Measurements from ENCODE around the gene TDRD9.

Gene TDRD9

GRCh38 chr14:104085032-104085888, 157.0 kb downstream of the TDRD9 start, which contains the start of gene ASPG:
TSS of gene ASPG (plus strand) at chr14:104085700. CDS start at chr14:104085771, 71 bp downstream.
- no peaks in the 10 kb centered on the region for H3K9me2 ChIP-seq (replicated peaks; ENCODE audit: insufficient read depth, low read length)
- no peak for DNase-seq
- no peak within 1 kb of the TSS for H2AFZ ChIP-seq (ENCODE audit: low read length)
- no peaks in the 10 kb centered on the region for H3K36me3 ChIP-seq (replicated peaks; ENCODE audit: insufficient read depth, low read length)
- H3K4me3 ChIP-seq (ENCODE audit: low read length) = no peak within 1 kb of the TSS
- no peak for TF ChIP-seq EZH2phosphoT487 (IDR thresholded peaks at IDR 0.05; ENCODE audit: low read length)
- TF ChIP-seq EZH2 (optimal IDR thresholded peaks at IDR 0.05; ENCODE audit: low read depth, low read length) = no peak
- no peak for TF ChIP-seq CTCF (IDR thresholded peaks at IDR 0.05; ENCODE audit: low read length)
- no peaks in the 10 kb centered on the region for H3K79me2 ChIP-seq (ENCODE audit: low read length)
- H3K4me1 ChIP-seq (ENCODE audit: low read length) = no peaks in the 10 kb centered on the region
- H3K27ac ChIP-seq (ENCODE audit: low read length) = no peak within 1 kb of the TSS
- no peaks in the 10 kb centered on the region for H4K20me1 ChIP-seq (ENCODE audit: insufficient read depth, low read length)
- no peaks in the 10 kb centered on the region for H3F3A ChIP-seq (ENCODE audit: insufficient read depth, low read length)
- peaks cover 35% of the 10 kb centered on the region for H3K27me3 ChIP-seq (replicated peaks; ENCODE audit: insufficient read depth, low read length)
- no peak within 1 kb of the TSS for H3K9ac ChIP-seq (ENCODE audit: low read length)
- no peak within 1 kb of the TSS for H3K4me2 ChIP-seq (ENCODE audit: low read depth, low read length)
- H3K9me3 ChIP-seq (replicated peaks; ENCODE audit: insufficient read depth, low read length) = no peaks in the 10 kb centered on the region

GRCh38 chr14:104085889-104086201, 157.6 kb downstream of the TDRD9 start:
- H3K9me2 ChIP-seq (replicated peaks; ENCODE audit: insufficient read depth, low read length) = no peaks in the 10 kb centered on the region
- no peaks in the 10 kb centered on the region for H3K36me3 ChIP-seq (replicated peaks; ENCODE audit: insufficient read depth, low read length)
- no peak overlapping the region for H3K4me3 ChIP-seq (ENCODE audit: low read length)

GRCh38 chr14:104086210-104086660, 158.0 kb downstream of the TDRD9 start:
- Histone ChIP-seq H3F3A (ENCODE audit: insufficient read depth, low read length) (no peaks in the 10 kb centered on the region), H3K4me2 (ENCODE audit: low read depth, low read length) (no peak overlapping the region), H4K20me1 (ENCODE audit: insufficient read depth, low read length) (no peaks in the 10 kb centered on the region), H3K9me3 (replicated peaks; ENCODE audit: insufficient read depth, low read length) (no peaks in the 10 kb centered on the region), H3K27ac (ENCODE audit: low read length) (no peak overlapping the region), H2AFZ (ENCODE audit: low read length) (no peak overlapping the region), H3K79me2 (ENCODE audit: low read length) (no peaks in the 10 kb centered on the region), H3K9me2 (replicated peaks; ENCODE audit: insufficient read depth, low read length) (no peaks in the 10 kb centered on the region), H3K4me3 (ENCODE audit: low read length) (no peak overlapping the region), H3K36me3 (replicated peaks; ENCODE audit: insufficient read depth, low read length) (no peaks in the 10 kb centered on the region), H3K27me3 (replicated peaks; ENCODE audit: insufficient read depth, low read length) (peaks cover 36% of the 10 kb centered on the region), H3K9ac (ENCODE audit: low read length) (no peak overlapping the region), H3K4me1 (ENCODE audit: low read length) (no peaks in the 10 kb centered on the region)
- TF ChIP-seq CTCF (IDR thresholded peaks at IDR 0.05; ENCODE audit: low read length) (no peak), EZH2 (optimal IDR thresholded peaks at IDR 0.05; ENCODE audit: low read depth, low read length) (no peak), EZH2phosphoT487 (IDR thresholded peaks at IDR 0.05; ENCODE audit: low read length) (no peak)
- no peak for DNase-seq

More at GRCh38 chr14:104085889-104086201, 157.6 kb downstream of the TDRD9 start:
- no peak for DNase-seq
- no peaks in the 10 kb centered on the region for H3K79me2 ChIP-seq (ENCODE audit: low read length)
- no peaks in the 10 kb centered on the region for H4K20me1 ChIP-seq (ENCODE audit: insufficient read depth, low read length)
- no peak overlapping the region for H3K27ac ChIP-seq (ENCODE audit: low read length)
- H3F3A ChIP-seq (ENCODE audit: insufficient read depth, low read length) = no peaks in the 10 kb centered on the region
- no peaks in the 10 kb centered on the region for H3K9me3 ChIP-seq (replicated peaks; ENCODE audit: insufficient read depth, low read length)
- no peak overlapping the region for H2AFZ ChIP-seq (ENCODE audit: low read length)
- no peak for TF ChIP-seq CTCF (IDR thresholded peaks at IDR 0.05; ENCODE audit: low read length)
- TF ChIP-seq EZH2 (optimal IDR thresholded peaks at IDR 0.05; ENCODE audit: low read depth, low read length) = no peak
- no peak for TF ChIP-seq EZH2phosphoT487 (IDR thresholded peaks at IDR 0.05; ENCODE audit: low read length)
- H3K4me2 ChIP-seq (ENCODE audit: low read depth, low read length) = no peak overlapping the region
- peaks cover 36% of the 10 kb centered on the region for H3K27me3 ChIP-seq (replicated peaks; ENCODE audit: insufficient read depth, low read length)
- no peak overlapping the region for H3K9ac ChIP-seq (ENCODE audit: low read length)
- H3K4me1 ChIP-seq (ENCODE audit: low read length) = no peaks in the 10 kb centered on the region

Measured in MM.1S (cell line).